ENCODE measurements around the gene FBN2. TPM values are rescaled to one million over a fixed set of nuclear protein-coding genes. Genes with fewer than 3 reads are reported as not detected.

The FBN2 gene
- total and polyA plus RNA-seq, 2 of the 4 experiments (the other 2 are of a cell fraction): 26.7 to 69.0 TPM

DNA sequence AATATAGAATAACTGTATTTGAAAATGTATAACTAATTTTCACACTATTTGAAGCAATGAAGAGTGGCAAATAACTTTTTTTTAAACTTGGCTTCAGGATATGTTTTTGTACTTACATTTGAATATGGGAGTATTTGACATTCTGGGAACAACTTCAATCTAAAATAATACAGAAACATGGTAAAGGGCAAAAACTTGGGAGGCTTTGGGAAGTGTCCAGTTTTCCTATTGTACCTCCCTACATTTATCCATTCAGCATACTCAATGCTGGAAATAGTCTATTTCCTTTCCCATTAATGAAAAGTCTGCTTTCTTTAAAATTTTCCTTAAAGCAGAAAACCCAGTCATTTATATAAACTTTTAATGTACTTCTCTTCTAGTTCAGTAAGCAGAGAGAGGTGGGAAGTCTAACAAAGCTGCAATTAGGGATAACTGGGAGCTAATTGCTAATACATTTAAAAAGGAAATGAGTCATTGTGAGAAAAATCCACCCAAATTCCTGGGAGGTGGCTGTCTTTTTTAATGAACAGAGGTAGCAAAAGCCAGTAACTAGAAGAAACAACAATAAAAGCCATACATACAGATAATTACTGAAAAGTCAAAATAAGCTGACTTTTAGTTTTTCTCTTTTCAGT is 128.8 kb downstream of the FBN2 start:
- Histone ChIP-seq H3K36me3 (ENCODE audit: control insufficient read depth, insufficient read depth, low read length) (peaks cover 12% of the 10 kb centered on the region), H3K79me1 (ENCODE audit: low read depth in 1 of 2, low read length in 2 of 2) (peaks cover 0 to 7% of the 10 kb centered on the region in 2 experiments; a peak in 3 of 4 replicates), H2BK5ac (ENCODE audit: low read depth, low read length, poor library complexity, severe bottlenecking) (no peak overlapping the region), H3K4ac (ENCODE audit: low read depth, low read length) (no peak overlapping the region), H4K91ac (ENCODE audit: insufficient read depth, low read depth, low read length) (no peak overlapping the region), H2BK120ac (ENCODE audit: low read depth, low read length) (no peak overlapping the region), H3K4me1 (ENCODE audit: control insufficient read depth, insufficient read depth, low read length) (peaks cover 3% of the 10 kb centered on the region), H3K4me2 (ENCODE audit: low read depth, low read length) (no peak overlapping the region), H3K4me3 (ENCODE audit: insufficient read depth, low read depth, low read length) (no peak overlapping the region), H3K27me3 (ENCODE audit: control insufficient read depth, insufficient read depth, low read length) (no peaks in the 10 kb centered on the region), H4K20me1 (ENCODE audit: insufficient read depth, low read length) (peaks cover 6% of the 10 kb centered on the region; the same call in 1 of the 2 replicates), H3K9me3 (ENCODE audit: control insufficient read depth, insufficient read depth, low read length) (no peaks in the 10 kb centered on the region), H4K5ac (ENCODE audit: low read depth, low read length) (no peak overlapping the region), H3K27ac (ENCODE audit: insufficient read depth, low read length) (no peak overlapping the region), H3K18ac (ENCODE audit: low read depth, low read length) (0 out of 2 replicates have a peak overlapping the region, but pooled peaks have one; percentile 31), H3K56ac (ENCODE audit: extremely low read depth, insufficient read depth, low read length) (0 out of 2 replicates have a peak overlapping the region, but pooled peaks have one; percentile 54), H2BK20ac (ENCODE audit: low read depth, low read length) (no peak overlapping the region), H3K9ac (ENCODE audit: low read depth, low read length) (no peak overlapping the region), H2AK9ac (replicated peaks; ENCODE audit: low read depth, low read length, poor library complexity) (no peak overlapping the region), H4K8ac (ENCODE audit: low read depth in 2 of 2, low read length in 2 of 2) (no peak overlapping the region), H3K23ac (ENCODE audit: low read depth, low read length) (no peak overlapping the region), H2AFZ (replicated peaks; ENCODE audit: low read length, poor library complexity) (no peak overlapping the region), H2BK15ac (ENCODE audit: low read depth, low read length) (no peak overlapping the region), H3K9me1 (ENCODE audit: insufficient read depth, low read length) (peaks cover 10% of the 10 kb centered on the region), H2AK5ac (ENCODE audit: low read depth, low read length) (no peak overlapping the region), H3K14ac (replicated peaks; ENCODE audit: low read depth, low read length) (no peak overlapping the region)
- no peak for DNase-seq
- in situ Hi-C loops (cut with MboI; ENCODE audit: low sequenced_read_pairs): no loop called here
- BruUV-seq (replicated peaks): no TSS peak
- ChIA-PET CTCF (no interaction called here), POLR2A (ENCODE audit: unreplicated experiment) (no interaction called here)
- intact Hi-C loops (cut with micrococcal nuclease): no loop called here
- ATAC-seq (ENCODE audit: low read depth): no peak
- dilution Hi-C loops (cut with HindIII; ENCODE audit: low sequenced_read_pairs, unreplicated experiment): no loop called here
- TF ChIP-seq BHLHE40 (IDR thresholded peaks at IDR 0.05; ENCODE audit: low read depth, low read length): no peak
- no peak for TF ChIP-seq RAD21 (IDR thresholded peaks at IDR 0.05; ENCODE audit: low read length)
- no peak for TF ChIP-seq RFX5 (IDR thresholded peaks at IDR 0.05; ENCODE audit: low read depth, low read length)
- no peak for TF ChIP-seq FOS (IDR thresholded peaks at IDR 0.05; ENCODE audit: low read depth, low read length)
- no peak for TF ChIP-seq NFE2L2 (IDR thresholded peaks at IDR 0.05; ENCODE audit: low read depth, low read length)
- TF ChIP-seq, protein P1, sequence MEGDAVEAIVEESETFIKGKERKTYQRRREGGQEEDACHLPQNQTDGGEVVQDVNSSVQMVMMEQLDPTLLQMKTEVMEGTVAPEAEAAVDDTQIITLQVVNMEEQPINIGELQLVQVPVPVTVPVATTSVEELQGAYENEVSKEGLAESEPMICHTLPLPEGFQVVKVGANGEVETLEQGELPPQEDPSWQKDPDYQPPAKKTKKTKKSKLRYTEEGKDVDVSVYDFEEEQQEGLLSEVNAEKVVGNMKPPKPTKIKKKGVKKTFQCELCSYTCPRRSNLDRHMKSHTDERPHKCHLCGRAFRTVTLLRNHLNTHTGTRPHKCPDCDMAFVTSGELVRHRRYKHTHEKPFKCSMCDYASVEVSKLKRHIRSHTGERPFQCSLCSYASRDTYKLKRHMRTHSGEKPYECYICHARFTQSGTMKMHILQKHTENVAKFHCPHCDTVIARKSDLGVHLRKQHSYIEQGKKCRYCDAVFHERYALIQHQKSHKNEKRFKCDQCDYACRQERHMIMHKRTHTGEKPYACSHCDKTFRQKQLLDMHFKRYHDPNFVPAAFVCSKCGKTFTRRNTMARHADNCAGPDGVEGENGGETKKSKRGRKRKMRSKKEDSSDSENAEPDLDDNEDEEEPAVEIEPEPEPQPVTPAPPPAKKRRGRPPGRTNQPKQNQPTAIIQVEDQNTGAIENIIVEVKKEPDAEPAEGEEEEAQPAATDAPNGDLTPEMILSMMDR (conservative IDR thresholded peaks at IDR 0.05; ENCODE audit: low read depth, low read length): no peak
- TF ChIP-seq SMC3 (IDR thresholded peaks at IDR 0.05; ENCODE audit: low read depth, low read length): no peak
- TF ChIP-seq MAZ (IDR thresholded peaks at IDR 0.05; ENCODE audit: borderline replicate concordance, low read depth, low read length): no peak
- TF ChIP-seq, protein P2, sequence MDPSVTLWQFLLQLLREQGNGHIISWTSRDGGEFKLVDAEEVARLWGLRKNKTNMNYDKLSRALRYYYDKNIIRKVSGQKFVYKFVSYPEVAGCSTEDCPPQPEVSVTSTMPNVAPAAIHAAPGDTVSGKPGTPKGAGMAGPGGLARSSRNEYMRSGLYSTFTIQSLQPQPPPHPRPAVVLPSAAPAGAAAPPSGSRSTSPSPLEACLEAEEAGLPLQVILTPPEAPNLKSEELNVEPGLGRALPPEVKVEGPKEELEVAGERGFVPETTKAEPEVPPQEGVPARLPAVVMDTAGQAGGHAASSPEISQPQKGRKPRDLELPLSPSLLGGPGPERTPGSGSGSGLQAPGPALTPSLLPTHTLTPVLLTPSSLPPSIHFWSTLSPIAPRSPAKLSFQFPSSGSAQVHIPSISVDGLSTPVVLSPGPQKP (IDR thresholded peaks at IDR 0.05; ENCODE audit: borderline replicate concordance, low read depth, low read length): no peak
- no peak for TF ChIP-seq RCOR1 (IDR thresholded peaks at IDR 0.05; ENCODE audit: insufficient replicate concordance, low read length)
- TF ChIP-seq MXI1 (IDR thresholded peaks at IDR 0.05; ENCODE audit: borderline replicate concordance, low read depth, low read length): no peak
- TF ChIP-seq MAFK (IDR thresholded peaks at IDR 0.05; ENCODE audit: low read depth, low read length): no peak
